AG04450 (cell line): Measurements from ENCODE around the gene LILRB5. TPM values are rescaled to one million over a fixed set of nuclear protein-coding genes. Genes with fewer than 3 reads are reported as not detected.
"Not testable (repeated sequence)": the region's sequence is repeated elsewhere in the genome, so short reads cannot be mapped to it uniquely, and the experiment has no call there.

Experiments used
- CTCF ChIA-PET: fragments of 300-600, 350-600 bp; formaldehyde crosslinking; extraction: SDS; loops from one replicate; lab custom pipeline; 2022; ENCODE audit warnings: antibody characterized with exemption, inconsistent platforms; lab: Charles Lee
- POLR2A ChIA-PET: fragments of 350-600 bp; formaldehyde crosslinking; extraction: SDS; loops from one replicate; lab custom pipeline; 2021; ENCODE audit warnings: antibody characterized with exemption, inconsistent platforms; lab: Yijun Ruan, JAX
- DNase-seq: peaks from one replicate; pipeline ENCODE4 v3.0.0-alpha.2; 2011; ENCODE audit warnings: low read depth, low spot score
- H3K27ac ChIP-seq: one replicate; pipeline ENCODE4 v1.5.1; 2012; ENCODE audit warnings: low read depth, low read length, control low read depth
- H3K27me3 ChIP-seq: one replicate; pipeline ENCODE4 v1.6.0; 2012; ENCODE audit warnings: low read length; ENCODE audit not compliant: control insufficient read depth, insufficient read depth
- H3K4me3 ChIP-seq: 2 replicates; pipeline ENCODE4 v1.5.1; 2011; ENCODE audit warnings: mild to moderate bottlenecking, low read depth, low read length, control low read depth
- H3K9me3 ChIP-seq: 2 replicates; pipeline ENCODE4 v1.5.1; 2012; ENCODE audit warnings: low read length; ENCODE audit not compliant: control insufficient read depth, insufficient read depth
- CTCF ChIP-seq: IDR thresholded peaks from 2 replicates; pipeline ENCODE4 v1.5.1; 2011; ENCODE audit warnings: low read depth, low read length, control low read depth, inconsistent platforms
- polyA plus RNA-seq: library from polyadenylated mRNA; depleted of rRNA; stranded (reverse); fragments of >200 nt; gene quantifications from 2 replicates; pipeline ENCODE4 v1.2.3, GENCODE V29; 2011

LILRB5 gene
- polyA plus RNA-seq, 1 experiment = not detected

DNA sequence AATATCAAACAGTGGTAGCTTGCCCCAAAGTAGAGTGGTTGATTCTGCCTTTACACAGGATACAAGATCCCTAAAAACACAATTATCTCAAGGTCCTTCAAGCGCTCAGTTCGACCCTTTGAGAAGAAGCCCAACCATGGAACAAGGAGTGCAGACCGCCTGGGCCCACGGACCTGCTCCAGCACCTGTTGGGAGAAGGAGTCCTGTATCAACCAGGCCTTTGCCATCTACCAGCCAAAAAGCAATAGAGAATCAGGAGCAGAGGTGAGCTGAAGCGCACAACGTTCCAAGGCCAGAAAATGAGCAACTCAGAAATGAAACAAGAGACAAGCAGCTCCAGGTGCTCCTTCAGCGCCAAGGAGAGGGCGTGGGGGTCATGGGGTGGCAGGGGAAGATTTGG is 27.9 kb downstream of the LILRB5 start:
- Histone ChIP-seq H3K4me3 (no peak overlapping the region), H3K27me3 (peaks cover 24% of the 10 kb centered on the region), H3K9me3 (no peaks in the 10 kb centered on the region), H3K27ac (no peak overlapping the region)
- CTCF ChIA-PET = no interaction called here
- POLR2A ChIA-PET = interaction anchor here (0.7 kb wide), 1 partner anchor 56 kb away, joined by 4 read pairs; no protein-coding TSS in a partner anchor
- TF ChIP-seq CTCF = no peak
- no peak for DNase-seq

DNA sequence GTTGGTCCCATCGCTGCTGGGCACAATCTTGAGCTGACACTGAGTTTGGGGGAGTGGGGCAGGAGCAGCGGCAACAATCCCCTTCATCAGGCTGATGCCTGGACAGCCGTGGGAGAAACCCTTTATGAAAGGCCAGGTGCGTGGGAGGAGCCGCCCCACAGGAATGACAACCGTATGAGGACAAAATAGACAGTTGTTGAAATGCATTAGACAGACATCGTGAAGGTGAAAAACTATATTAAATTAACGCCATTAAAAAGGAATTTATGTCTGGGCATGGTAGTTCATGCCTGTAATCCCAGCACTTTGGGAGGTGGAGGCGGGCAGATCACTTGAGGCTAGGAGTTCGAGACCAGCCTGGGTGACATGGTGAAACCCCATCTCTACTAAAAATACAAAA is 32.5 kb downstream of the LILRB5 start:
- CTCF ChIA-PET, H3K4me3 ChIP-seq, H3K27ac ChIP-seq, H3K9me3 ChIP-seq, DNase-seq, POLR2A ChIA-PET: not testable (repeated sequence)
- H3K27me3 ChIP-seq = peaks cover 17% of the 10 kb centered on the region

GRCh38 chr19:54223937-54224281 is 33.2 kb downstream of the LILRB5 start:
- CTCF ChIA-PET = interaction anchor here (1.5 kb wide), 1 partner anchor 8 kb away, joined by 3 read pairs; no protein-coding TSS in a partner anchor
- H3K9me3 ChIP-seq, H3K4me3 ChIP-seq, DNase-seq, POLR2A ChIA-PET, H3K27ac ChIP-seq: not testable (repeated sequence)
- peaks cover 17% of the 10 kb centered on the region for H3K27me3 ChIP-seq

DNA sequence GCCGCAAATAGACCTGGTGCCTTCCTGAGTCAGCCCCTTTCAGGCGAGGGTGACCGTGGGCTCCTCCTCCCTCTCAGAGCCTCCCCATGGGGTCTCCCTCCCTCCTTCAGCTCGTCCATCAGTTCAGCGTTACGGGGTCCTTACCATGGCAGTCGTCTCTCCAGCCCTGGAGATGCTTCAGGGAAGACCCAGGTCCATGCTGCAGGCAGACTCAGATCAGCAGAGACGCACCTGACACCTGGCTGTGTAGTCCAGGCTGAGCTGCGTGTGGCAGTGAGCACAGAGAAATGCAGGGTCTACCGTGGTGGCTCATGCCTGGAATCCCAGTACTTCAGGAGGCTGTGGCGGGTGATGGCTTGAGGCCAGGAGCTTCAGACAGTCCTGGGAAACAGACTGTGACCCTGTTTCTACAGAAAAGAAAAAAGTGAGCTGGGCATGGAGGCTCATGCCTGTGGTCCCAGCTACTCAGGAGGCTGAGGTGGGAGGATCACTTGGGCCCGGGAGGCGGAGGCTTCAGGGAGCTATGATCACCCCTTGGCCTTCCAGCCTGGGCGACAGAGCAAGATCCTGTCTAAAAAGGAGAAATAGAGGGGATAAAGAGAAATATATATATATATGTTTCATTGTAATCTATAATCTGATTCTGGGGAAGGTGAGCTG is 33.7 kb downstream of the LILRB5 start:
- H3K4me3 ChIP-seq, H3K9me3 ChIP-seq, H3K27ac ChIP-seq, POLR2A ChIA-PET, DNase-seq: not testable (repeated sequence)
- H3K27me3 ChIP-seq = peaks cover 18% of the 10 kb centered on the region
- CTCF ChIA-PET = interaction anchor here (1.0 to 1.5 kb wide), 2 partner anchors 9 to 55 kb away, joined by 3 read pairs; no protein-coding TSS in a partner anchor

DNA sequence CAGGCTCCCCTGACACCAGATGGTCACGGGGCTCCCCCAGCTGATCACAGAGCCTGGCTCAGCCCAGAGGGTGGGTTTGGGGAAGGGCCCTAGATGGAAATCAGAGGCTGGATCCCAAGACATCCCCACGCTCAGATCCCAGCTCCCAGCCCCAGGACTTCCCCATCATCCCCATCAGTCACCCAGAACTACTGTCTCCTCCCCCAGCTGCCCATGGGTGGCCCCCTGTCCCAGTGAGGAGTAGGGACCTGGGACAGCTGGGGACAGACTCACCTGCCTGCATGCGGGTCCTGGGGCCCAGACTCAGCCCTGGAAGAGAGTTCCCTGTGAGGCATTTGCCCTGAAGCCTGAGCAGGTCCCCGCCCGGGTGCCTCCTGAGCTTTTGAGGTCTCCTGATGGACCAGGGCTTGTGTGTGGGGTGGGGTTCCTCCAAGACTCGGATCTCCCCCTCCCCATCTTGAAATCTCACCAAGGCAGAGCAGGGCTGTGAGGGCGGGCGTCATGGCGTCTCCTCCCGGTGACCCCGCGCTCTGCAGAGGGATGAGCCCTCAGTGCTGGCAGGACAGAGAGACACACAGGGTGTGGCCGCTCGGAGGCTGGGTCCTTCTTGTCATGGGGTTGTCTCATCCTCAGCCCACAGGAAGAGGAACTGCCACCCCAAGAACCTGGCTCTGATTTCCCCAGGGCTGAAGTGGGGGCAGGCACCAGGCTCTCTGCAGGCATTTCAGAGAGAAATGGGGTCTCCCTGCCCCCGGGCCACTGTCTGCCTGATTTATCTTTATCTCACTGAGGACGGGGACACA is 34.4 kb downstream of the LILRB5 start, which contains the start of gene LILRB3:
Gene LILRB3 (minus strand): TSS at position 534 of the 803 bp plus-strand sequence. CDS start 31 bp downstream, at position 503.
- CTCF ChIA-PET = interaction anchor here (1.0 to 1.5 kb wide), 2 partner anchors 10 to 54 kb away, joined by 3 read pairs; no protein-coding TSS in a partner anchor
- H3K4me3 ChIP-seq, POLR2A ChIA-PET, H3K9me3 ChIP-seq, H3K27ac ChIP-seq, DNase-seq: not testable (repeated sequence)
- H3K27me3 ChIP-seq = peaks cover 20% of the 10 kb centered on the region

- H3K9me3 ChIP-seq, H3K27ac ChIP-seq, CTCF ChIA-PET, H3K4me3 ChIP-seq, DNase-seq, POLR2A ChIA-PET: not testable (repeated sequence)
- H3K27me3 ChIP-seq = peaks cover 18% of the 10 kb centered on the region
These were observed 35.1 kb downstream of the LILRB5 start for GRCh38 chr19:54221947-54222346.

- POLR2A ChIA-PET, H3K27ac ChIP-seq, DNase-seq, CTCF ChIA-PET, H3K9me3 ChIP-seq, H3K4me3 ChIP-seq: not testable (repeated sequence)
- peaks cover 12% of the 10 kb centered on the region for H3K27me3 ChIP-seq
These were observed 37.4 kb downstream of the LILRB5 start for GRCh38 chr19:54219702-54220101.
